ENCODE results near the gene FBF1.

The FBF1 gene

DNA sequence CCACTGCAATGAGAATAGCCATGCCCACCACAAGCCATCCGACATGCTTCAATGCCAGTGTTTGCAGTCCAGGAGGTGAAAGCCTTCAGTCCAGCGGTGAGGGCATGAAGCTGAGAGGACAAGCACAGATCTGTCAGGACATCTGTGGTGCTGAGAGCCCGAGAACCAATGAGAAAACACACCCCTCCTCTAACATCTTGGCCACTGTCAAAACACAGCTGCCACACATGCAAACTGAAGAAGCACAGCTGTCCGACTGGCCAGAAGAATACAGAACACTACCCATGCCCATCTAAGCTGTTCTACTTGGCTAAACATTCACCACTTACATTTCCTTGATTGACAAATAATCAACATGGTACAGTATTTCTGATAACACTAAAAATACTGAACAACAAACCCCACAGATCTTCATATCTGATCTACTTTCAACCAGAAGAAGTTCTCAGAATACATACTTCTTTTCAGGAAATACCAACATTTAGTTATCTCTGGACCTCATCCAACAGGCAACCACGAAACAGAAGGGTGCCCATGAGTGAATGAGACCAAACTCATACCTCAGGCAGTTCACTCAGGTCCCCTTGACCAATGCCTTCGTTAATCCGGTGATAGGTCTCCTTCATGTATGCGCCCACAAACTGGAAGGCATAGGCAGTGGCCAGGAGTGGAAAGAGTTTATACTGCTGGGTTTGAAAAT lies 10.2 kb upstream of the FBF1 start:
- DNase-seq (ENCODE audit: low spot score), result no peak
- TF ChIP-seq, protein P1, sequence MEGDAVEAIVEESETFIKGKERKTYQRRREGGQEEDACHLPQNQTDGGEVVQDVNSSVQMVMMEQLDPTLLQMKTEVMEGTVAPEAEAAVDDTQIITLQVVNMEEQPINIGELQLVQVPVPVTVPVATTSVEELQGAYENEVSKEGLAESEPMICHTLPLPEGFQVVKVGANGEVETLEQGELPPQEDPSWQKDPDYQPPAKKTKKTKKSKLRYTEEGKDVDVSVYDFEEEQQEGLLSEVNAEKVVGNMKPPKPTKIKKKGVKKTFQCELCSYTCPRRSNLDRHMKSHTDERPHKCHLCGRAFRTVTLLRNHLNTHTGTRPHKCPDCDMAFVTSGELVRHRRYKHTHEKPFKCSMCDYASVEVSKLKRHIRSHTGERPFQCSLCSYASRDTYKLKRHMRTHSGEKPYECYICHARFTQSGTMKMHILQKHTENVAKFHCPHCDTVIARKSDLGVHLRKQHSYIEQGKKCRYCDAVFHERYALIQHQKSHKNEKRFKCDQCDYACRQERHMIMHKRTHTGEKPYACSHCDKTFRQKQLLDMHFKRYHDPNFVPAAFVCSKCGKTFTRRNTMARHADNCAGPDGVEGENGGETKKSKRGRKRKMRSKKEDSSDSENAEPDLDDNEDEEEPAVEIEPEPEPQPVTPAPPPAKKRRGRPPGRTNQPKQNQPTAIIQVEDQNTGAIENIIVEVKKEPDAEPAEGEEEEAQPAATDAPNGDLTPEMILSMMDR (IDR thresholded peaks at IDR 0.05; ENCODE audit: borderline replicate concordance, control extremely low read depth, extremely low read depth, insufficient read depth, missing control alignments), result no peak
- in situ Hi-C loops (cut with MboI; ENCODE audit: low sequenced_read_pairs, unreplicated experiment), result no loop called here

DNA sequence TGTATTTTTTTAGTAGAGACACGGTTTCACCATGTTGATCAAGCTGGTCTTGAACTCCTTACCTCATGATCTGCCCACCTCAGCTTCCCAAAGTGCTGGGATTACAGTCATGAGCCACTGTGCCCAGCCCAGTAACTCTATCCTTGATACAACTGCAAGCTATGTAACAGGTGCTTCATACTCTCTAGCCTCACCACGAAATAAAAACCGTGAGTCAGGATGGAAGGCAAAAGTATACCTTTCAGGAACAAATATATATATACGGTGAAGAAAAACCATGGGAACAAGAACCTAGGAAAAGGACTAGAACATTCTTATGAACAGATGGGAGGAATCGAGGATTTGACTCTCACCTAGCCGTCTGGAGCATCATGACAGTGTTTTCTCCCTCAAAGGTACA lies 9.6 kb upstream of the FBF1 start:
- TF ChIP-seq, protein P1 (IDR thresholded peaks at IDR 0.05; ENCODE audit: borderline replicate concordance, control extremely low read depth, extremely low read depth, insufficient read depth, missing control alignments), result no peak
- in situ Hi-C loops (cut with MboI; ENCODE audit: low sequenced_read_pairs, unreplicated experiment), result no loop called here

DNA sequence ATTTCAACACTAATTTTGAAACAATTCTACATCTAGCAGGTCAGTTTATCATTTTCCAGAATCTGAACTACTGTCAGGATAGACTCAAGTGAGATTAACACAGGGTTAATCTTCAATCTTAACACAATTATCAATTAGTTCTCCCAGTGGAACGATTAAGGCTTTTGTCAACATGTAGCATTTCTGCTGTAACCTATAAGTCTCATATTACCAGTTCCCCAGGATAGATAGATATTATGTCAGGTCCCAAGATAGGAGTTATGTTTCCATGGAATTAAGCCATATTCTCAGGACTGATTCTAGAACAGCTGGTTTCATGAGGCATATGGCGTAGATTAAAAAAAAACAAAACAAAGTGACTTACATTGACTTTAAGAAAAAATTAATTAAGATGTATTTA lies 4.4 kb upstream of the FBF1 start:
- TF ChIP-seq, protein P1 (IDR thresholded peaks at IDR 0.05; ENCODE audit: borderline replicate concordance, control extremely low read depth, extremely low read depth, insufficient read depth, missing control alignments), result no peak
- in situ Hi-C loops (cut with MboI; ENCODE audit: low sequenced_read_pairs, unreplicated experiment), result no loop called here
- DNase-seq (ENCODE audit: low spot score), result no peak

More for the DNA sequence above, 9.6 kb upstream of the FBF1 start:
- DNase-seq (ENCODE audit: low spot score), result no peak

DNA sequence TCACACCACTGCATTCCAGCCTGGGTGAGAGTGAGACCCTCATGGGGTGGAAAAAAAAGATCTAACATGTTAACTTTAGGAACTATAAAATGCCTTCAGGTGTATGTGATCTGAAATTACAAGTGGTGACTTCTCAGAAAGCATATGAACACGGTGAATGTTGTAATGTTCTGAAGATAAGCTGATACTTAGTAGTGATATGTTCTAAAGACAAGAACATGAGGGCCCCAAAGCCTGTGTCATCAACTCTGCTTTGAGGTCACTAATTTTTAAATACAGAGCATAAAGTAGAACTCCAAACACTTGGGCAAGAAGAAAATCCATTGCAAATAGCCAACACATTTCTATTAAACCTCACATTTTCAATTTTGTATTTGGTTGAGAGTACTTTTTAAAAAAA lies 2.6 kb upstream of the FBF1 start:
- in situ Hi-C loops (cut with MboI; ENCODE audit: low sequenced_read_pairs, unreplicated experiment), result no loop called here
- DNase-seq (ENCODE audit: low spot score), result no peak
- TF ChIP-seq, protein P1 (IDR thresholded peaks at IDR 0.05; ENCODE audit: borderline replicate concordance, control extremely low read depth, extremely low read depth, insufficient read depth, missing control alignments), result no peak

DNA sequence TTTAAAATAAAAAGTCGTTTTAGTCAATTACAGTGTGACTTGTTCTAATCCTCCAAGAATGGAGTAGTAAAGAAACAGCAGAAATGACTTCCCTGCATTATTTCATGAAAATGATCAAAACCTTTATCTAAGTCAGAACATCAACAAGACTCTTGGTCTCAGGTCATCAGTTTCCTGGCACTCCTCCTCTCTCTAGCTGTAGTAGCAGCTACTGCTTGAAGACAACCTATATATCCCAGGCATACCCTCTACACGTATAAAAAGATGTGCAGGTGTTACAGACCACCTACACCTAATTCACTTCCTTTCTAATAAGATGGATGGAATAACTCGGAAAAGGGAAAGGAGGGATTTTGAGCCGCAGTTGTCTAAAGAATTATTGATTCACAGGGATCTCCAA lies 1.6 kb upstream of the FBF1 start:
- no peak for DNase-seq (ENCODE audit: low spot score)
- TF ChIP-seq, protein P1 (IDR thresholded peaks at IDR 0.05; ENCODE audit: borderline replicate concordance, control extremely low read depth, extremely low read depth, insufficient read depth, missing control alignments), result no peak
- in situ Hi-C loops (cut with MboI; ENCODE audit: low sequenced_read_pairs, unreplicated experiment), result no loop called here

DNA sequence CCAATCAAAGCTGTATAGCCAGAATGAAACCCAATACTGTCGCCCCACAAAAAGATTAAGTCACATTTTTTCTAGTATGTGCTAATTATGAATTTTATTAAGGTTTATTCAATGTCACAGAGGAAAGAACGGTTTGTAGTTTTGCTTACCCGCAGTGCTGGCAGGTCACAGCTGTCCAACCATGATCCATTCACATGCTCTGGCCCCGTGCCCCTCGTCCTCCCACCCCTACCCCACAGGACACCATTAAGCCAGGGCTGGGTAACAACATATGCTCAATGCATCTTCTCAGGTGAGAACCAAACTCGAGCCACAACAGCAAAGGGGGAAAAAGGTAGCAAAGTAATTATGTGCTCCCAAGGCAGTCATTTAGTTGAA lies 589 bp upstream of the FBF1 start:
- in situ Hi-C loops (cut with MboI; ENCODE audit: low sequenced_read_pairs, unreplicated experiment), result no loop called here
- TF ChIP-seq, protein P1 (IDR thresholded peaks at IDR 0.05; ENCODE audit: borderline replicate concordance, control extremely low read depth, extremely low read depth, insufficient read depth, missing control alignments), result no peak
- no peak for DNase-seq (ENCODE audit: low spot score)

Measured in GM13976 (cell line).